WI38 (cell line): ENCODE results near the gene SPRN.
"Not testable (repeated sequence)": the region's sequence is repeated elsewhere in the genome, so short reads cannot be mapped to it uniquely, and the experiment has no call there.

Experiments
- H3K4me3 ChIP-seq: 2 replicates; pipeline ENCODE4 v1.5.1; 2011; ENCODE audit warnings: low read depth, mild to moderate bottlenecking, control low read depth, low read length
- TF ChIP-seq, protein P1 (sequence below): IDR thresholded peaks from 2 replicates; pipeline ENCODE4 v1.5.1; 2012; ENCODE audit warnings: low read depth, mild to moderate bottlenecking, control low read depth, low read length

Gene SPRN

DNA sequence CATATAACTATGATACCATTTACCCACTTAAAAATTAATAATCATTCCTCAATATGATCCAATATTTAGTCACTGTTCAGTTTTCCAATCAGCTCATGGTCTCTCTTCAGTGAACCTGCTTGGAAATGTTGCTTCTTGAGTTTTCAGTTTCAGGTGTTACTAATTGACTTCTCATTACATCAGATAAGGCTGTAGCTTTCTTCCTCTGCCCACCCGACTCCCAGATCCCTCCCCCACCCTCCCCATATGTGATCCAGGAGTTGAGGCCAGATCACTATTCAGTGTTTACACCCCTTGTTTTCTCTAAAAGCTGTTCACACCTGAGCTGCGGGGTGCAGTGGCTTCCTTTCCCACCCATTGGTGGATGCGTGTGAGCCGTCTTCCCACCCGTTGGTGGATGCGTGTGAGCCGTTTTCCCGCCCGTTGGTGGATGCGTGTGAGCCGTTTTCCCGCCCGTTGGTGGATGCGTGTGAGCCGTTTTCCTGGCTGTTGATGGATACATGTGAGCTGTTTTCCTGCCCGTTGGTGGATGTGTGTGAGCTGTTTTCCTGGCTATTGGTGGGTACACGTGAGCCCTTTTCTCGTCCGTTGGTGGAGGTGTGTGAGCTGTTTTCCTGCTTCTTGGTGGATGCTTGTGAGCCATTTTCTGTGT, 33.7 kb downstream of the SPRN start:
- H3K4me3 ChIP-seq, result no peak overlapping the region
- TF ChIP-seq, protein P1, sequence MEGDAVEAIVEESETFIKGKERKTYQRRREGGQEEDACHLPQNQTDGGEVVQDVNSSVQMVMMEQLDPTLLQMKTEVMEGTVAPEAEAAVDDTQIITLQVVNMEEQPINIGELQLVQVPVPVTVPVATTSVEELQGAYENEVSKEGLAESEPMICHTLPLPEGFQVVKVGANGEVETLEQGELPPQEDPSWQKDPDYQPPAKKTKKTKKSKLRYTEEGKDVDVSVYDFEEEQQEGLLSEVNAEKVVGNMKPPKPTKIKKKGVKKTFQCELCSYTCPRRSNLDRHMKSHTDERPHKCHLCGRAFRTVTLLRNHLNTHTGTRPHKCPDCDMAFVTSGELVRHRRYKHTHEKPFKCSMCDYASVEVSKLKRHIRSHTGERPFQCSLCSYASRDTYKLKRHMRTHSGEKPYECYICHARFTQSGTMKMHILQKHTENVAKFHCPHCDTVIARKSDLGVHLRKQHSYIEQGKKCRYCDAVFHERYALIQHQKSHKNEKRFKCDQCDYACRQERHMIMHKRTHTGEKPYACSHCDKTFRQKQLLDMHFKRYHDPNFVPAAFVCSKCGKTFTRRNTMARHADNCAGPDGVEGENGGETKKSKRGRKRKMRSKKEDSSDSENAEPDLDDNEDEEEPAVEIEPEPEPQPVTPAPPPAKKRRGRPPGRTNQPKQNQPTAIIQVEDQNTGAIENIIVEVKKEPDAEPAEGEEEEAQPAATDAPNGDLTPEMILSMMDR, result no peak

DNA sequence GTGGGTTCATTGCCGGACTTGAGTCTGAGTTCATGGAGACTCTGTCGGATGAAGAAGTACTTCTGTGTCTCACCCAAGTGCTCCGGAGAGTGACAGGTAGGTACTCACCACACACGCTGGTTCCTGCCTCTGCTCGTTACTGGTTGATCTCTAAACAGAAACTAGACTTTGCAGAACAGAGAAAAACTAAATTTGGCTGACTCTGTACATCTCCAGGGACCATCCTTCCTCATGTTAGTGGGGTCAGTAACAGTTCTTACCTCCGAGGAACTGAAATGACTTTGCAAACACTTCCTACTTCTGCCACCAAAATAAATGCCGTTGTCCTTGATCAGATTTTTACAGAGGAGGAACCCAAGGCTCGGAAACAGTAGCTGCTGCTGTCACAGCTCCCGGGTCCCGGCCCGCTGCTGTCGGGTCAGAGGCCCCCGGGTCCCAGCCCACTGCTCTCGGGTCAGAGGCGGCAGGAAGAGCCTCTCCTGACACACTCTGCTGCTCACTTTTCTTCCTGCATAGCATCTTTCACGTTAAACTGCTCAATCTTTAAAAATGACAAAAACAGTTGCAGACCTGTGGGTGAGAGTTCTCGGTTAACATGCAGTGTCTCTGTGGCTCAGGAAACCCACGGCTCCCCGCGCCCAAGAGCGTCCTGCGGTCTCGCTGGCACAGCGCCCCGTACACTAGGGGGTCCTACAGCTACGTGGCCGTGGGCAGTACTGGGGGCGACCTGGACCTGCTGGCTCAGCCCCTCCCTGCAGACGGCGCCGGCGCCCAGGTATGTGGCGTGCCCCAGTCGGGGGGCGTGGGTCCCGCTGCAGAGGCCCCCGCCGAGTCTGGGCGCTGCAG, 35.2 kb downstream of the SPRN start:
- TF ChIP-seq, protein P1, result no peak
- no peak overlapping the region for H3K4me3 ChIP-seq

DNA sequence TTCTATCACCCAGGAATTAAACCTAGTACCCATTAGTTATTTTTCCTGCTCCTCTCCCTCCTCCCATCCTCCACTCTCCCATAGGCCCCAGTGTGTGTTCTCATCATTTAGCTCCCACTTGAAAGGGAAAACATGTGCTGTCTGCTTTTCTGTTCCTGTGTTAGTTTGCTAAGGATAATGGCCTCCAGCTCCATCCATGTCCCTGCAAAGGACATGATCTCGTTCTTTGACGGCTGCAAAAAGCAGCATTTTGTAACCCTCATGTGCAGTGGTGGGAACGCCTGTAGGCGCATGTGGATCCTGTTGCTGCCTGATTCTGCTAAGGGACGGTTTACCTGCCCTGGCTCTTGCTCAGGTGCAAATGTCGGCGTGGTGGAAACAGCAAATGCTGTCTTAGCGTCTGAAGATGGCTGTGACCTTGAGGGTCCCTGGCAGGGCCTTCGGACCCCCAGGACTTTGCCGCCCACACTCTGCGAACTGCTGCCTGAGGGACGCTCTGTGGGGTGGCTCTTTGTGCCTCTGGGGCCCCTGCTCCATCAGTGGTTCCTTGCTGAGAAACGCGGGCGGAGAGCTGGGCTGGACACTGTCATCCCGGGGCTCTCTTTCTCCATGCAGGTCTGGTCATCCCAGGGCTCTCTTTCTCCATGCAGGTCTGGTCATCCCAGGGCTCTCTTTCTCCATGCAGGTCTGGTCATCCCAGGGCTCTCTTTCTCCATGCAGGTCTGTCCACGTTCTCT, 36.0 kb downstream of the SPRN start:
- H3K4me3 ChIP-seq, result no peak overlapping the region
- TF ChIP-seq, protein P1, result no peak

DNA sequence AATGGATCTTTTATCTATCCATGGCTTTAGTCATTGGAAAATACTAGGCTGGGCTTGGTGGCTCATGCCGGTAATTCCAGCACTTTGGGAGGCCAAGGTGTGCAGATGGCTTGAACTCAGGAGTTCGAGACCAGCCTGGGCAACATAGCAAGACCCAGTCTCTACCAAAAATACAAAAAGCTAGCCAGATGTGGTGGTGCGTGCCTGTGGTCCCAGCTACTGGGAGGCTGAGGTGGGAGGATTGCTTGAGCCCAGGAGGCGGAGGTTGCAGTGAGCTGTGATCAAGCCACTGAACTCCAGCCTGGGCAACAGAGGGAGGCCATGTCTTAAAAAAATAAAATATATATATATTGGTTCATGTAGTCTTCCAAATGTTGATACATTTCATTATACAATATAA, 37.5 kb downstream of the SPRN start:
- not testable (repeated sequence) for H3K4me3 ChIP-seq

DNA sequence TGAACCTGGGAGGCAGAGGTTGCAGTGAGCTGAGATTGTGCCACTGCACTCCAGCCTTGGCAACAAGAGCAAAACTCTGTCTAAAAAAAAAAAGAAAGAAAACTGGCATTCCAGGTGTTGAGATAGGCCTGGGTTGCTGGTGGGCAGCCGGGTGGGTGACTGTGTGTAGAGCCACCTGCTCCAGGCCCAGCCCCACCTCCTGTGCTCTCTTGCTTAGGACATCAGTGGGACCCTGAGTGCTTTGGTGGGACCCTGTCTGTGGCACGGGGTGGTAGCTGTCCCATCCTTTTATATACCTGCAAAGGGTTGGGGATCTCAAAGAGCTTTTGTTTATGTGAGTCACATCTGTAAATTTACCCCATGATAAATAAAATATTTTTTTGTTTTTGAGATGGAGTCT, 39.2 kb downstream of the SPRN start:
- TF ChIP-seq, protein P1, result no peak
- no peak overlapping the region for H3K4me3 ChIP-seq

DNA sequence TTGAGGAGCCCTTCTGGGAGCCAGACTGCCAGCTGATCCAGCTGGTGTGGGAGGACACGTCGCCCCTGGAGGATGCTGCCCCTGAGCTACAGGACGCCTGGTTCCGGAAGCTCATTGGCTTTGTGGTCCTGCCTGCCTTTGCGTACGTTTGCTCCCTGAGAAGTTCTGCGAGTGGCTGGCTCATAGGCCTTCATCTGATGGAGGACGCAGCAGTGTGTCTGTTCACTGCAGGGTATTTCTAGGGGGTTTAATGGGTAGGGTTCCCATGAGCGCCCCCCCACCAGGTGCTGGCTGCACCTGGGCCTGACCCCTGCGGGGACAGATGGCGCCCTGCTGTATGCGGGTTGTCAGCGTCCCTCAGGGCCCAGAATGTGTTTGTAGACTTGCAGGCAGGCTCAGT, 40.4 kb downstream of the SPRN start:
- H3K4me3 ChIP-seq, result no peak overlapping the region
- TF ChIP-seq, protein P1, result no peak

DNA sequence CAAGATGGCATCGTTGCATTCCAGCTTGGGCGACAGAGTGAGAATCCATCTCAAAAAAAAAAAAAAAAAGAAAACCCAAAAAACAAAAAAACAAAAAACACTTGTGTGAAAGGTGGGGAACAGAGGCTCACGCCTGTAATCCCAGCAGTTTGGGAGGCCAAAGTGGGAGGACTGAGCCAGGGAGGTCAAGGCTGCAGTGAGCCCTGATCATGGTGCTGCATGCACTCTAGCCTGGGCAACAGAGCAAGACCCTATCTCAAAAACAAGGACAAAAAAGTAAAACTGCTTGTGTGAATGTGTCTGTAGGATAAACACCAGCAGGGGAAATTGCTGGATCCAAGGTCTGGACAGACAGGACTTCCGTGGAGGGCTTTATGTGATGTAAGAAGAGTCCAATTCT, 40.9 kb downstream of the SPRN start:
- TF ChIP-seq, protein P1, result no peak
- no peak overlapping the region for H3K4me3 ChIP-seq
